Measurements from ENCODE around the gene CAMKK2.
"Not testable (repeated sequence)": the region's sequence is repeated elsewhere in the genome, so short reads cannot be mapped to it uniquely, and the experiment has no call there.

Gene CAMKK2

GRCh38 chr12:121279507-121279915 lies 17.0 kb downstream of the CAMKK2 start:
- no peak for DNase-seq (ENCODE audit: low read depth, low spot score)

DNA sequence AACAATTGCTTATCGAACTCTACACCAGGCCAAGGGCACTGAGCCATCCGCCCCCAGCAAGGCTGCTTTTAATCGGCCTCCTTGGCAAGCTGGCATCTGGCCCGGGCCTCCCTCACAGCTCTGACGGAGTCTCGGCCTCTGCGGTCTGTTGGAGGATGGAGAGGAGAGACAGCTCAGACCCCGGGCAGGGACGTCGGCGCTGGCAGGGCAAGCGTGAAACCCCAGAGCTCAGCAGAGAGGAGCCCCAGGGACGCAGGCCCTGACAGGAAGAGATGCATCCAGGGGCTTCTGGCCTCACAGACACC lies 17.5 kb downstream of the CAMKK2 start:
- no peak for DNase-seq (ENCODE audit: low read depth, low spot score)

- DNase-seq (ENCODE audit: low read depth, low spot score): no peak
Measured at GRCh38 chr12:121278169-121279070, 18.1 kb downstream of the CAMKK2 start.

- no peak for DNase-seq (ENCODE audit: low read depth, low spot score)
Measured at GRCh38 chr12:121277374-121277759, 19.1 kb downstream of the CAMKK2 start.

DNA sequence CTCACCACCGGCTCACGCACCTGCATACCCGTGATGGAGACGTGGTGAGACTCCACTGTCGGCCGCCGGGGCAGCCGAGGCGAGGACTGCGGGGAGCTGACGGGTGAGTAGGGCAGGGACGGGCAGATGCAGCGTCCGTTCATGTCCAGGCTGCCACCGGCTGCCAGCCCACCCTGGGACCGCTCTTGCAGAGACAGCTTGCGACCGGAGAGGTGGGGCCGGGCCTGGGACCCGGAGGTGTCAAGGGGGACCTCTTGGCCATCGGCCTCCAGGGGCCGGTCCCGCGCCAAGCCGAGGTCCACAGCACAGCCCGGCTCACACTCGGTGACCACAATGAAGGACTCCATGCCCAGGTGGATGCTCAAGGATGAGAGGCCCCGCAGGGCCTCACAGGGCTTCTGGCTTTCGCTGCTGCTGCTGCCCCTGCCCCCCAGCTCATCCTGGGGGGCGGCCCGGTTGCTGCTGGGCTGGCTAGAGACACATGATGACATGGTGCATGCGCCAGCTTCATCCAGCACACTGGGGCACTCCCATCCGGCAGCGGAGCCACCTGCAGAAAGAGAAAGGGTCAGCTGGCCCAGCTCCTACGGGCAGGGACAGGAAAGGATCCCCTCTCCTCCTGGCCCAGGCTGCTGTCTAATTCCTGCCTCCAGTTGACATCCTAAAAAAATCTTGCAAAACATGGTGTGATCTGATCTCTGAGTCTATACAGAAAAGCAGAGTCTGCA lies 22.3 kb downstream of the CAMKK2 start:
- no peak for DNase-seq (ENCODE audit: low read depth, low spot score)

DNA sequence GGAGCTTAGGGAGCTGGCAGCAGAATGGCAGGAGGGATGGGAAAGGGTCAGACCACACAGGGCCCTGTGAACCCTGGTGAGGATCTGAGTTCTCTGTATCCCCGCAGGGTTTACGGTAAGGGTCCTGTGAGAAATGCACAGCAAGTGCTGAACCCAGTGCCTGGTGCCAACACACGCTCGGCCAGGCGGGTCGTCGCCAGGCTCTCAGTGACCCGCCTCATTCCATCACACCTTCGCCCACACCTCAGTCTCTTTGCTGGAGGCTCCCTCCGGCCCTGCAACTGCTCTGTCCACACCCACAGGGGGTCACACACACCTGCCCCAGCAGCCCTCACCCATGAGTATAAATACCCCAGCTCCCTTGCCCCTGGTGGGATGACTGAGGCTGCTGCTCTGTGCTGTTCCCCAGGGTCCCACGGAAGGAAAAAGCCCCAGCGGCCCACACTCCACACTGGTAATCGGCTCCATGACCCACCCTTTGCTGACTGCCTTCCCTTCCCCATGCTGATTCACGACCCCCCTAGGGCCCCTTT lies 23.1 kb downstream of the CAMKK2 start:
- DNase-seq (ENCODE audit: low read depth, low spot score): no peak

DNA sequence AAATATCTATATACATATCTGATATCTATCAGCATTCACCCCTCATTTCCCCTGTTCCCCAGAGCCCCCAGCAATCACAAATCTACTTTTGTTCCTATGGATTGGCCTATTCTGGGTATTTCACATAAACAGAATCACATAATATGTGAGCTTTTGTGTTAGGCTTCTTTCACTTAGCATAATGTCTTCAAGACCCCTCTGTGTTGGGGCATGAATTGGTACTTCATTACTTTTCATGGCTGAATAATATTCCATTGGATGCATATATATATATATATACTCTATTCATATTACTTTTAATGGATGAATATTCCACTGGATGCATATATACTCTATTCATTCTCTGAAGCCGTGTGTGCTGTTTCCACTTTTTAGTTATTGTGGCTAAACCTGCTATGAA lies 28.7 kb downstream of the CAMKK2 start:
- DNase-seq (ENCODE audit: low read depth, low spot score): no peak

DNA sequence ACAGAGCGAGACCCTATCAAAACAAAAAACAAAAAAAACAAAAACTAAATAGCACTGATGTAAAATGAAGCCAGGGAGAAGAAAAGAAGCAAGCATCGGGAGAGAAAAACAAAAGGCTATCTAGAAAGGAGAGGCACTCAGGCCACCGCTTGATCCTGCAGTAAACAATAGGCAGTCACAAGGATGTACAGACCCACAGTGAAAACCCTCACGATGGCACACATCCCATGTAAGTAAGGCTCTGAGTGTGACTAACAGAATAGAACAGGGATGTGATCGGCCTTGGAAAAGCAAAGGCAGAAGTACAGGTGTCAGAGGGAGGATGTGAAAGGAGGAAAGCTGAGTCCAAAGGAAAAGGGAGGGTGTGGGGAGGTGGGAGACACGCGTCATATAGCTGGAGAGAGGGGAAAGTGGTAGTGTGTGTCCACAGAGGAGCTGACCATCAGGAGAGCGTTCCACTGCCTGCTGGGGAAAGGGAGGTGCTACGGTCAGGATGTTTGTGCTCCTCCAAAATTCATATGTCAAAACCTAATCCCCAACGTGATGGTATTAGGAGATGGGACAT lies 31.5 kb downstream of the CAMKK2 start:
- DNase-seq (ENCODE audit: low read depth, low spot score): no peak

GRCh38 chr12:121264135-121264534 lies 32.4 kb downstream of the CAMKK2 start:
- DNase-seq (ENCODE audit: low read depth, low spot score): no peak

DNA sequence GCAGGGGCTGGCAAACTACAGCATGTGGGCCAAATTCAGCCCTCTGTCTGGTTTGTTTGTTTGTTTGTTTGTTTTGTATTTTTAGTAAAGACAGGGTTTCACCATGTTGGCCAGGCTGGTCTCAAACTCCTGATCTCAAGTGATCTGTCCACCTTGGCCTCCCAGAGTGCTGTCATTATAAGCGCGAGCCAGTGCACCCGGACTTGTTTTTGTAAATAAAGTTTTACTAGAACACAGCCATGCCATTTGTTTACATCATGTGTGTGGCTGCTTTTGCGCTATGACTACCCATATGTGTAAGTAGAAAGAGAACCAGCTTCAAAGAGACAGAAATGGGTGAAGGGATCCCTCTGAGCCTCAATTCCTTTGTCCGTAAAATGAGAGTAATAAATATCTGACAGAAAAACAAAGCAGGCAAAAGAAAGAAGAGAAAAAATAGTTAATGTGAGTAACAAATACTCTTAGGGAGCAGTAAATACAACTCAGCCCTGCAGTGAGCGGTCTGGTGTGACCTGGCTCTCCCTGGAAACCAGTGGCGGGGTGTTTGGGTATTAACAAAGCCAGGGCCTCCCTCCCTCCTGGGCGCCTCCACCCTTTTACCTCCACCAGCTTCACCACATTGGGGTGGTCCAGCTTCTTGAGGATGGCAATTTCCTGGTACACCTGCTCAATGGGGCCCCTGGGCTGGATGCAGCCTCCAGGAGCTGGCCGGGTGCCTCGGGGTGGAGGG lies 33.1 kb downstream of the CAMKK2 start:
- DNase-seq (ENCODE audit: low read depth, low spot score): no peak

- DNase-seq (ENCODE audit: low read depth, low spot score): no peak
Measured at GRCh38 chr12:121261398-121261797, 35.1 kb downstream of the CAMKK2 start.

DNA sequence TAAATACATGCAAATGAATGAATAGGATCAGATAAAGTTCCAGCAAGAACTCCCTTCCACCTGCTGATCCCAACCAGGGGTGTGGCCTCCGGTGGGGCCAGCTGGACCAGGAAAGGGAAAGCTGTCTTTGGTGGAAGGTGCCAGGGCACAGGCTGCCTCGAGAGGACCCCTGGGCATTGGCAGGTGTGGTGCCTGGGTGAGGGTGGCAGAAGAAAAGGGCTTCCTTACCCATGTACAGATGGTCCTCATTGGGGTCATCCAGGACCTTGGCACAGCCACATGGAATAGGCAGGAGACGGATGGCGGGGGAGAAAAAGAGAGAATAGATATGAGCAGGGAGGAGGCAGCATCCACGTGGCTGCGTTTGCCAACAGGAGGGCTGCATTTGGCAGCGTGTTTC lies 36.4 kb downstream of the CAMKK2 start:
- DNase-seq (ENCODE audit: low read depth, low spot score): no peak

- no peak for DNase-seq (ENCODE audit: low read depth, low spot score)
Measured at GRCh38 chr12:121259074-121259473, 37.4 kb downstream of the CAMKK2 start.

GRCh38 chr12:121257704-121258449 lies 38.6 kb downstream of the CAMKK2 start:
- not testable (repeated sequence) for DNase-seq (ENCODE audit: low read depth, low spot score)

- no peak for DNase-seq (ENCODE audit: low read depth, low spot score)
Measured at GRCh38 chr12:121255433-121255832, 41.1 kb downstream of the CAMKK2 start.

DNA sequence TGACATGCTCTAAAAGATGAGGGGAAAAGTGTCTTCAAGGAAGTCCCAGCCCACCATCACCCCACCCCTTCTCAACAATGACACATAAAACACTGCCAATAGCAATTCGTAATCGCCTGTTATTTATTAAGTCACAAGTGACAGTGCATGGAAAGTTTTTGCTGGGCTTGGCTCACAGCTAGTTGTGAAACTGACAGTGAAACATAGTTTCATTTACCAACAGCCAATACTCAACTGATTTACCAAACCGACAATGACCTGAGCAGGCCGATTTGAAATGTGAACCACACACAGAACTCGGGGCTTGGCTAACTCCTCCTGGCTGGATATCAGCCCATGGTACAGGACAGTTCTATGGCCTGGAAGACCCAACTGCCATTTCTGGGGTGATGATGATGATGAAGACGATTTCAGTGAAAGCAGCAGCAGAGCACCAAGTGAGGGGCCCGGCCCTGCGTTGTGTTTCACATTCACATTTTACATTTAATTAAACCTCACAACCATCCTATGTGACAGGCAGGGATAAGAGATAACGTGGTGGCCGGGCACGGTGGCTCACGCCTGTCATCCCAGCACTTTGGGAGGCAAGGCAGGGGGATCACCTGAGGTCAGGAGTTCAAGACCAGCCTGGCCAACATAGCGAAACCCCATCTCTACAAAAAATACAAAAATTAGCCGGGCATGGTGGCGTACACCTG lies 42.7 kb downstream of the CAMKK2 start:
- DNase-seq (ENCODE audit: low read depth, low spot score): no peak

- no peak for DNase-seq (ENCODE audit: low read depth, low spot score)
Measured at GRCh38 chr12:121252712-121253345, 43.7 kb downstream of the CAMKK2 start.

DNA sequence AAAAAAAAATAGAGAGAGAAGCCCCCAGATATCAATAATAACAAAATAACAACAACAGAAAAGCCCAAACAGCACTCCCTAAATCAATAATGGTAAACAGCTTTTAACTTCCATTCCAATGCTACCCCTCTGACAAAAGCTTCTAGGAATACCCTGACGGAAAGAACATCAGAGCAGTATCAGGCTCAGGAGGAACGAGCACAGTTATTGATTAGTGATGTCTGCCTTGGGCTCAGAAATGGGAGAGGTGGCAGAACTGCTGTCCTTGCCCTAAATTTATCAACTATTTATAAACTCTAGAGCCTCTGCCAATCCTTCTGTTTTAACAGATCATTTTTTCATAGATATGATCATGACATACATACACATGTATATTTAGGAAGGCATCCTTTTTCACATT lies 44.7 kb downstream of the CAMKK2 start:
- DNase-seq (ENCODE audit: low read depth, low spot score): no peak

DNA sequence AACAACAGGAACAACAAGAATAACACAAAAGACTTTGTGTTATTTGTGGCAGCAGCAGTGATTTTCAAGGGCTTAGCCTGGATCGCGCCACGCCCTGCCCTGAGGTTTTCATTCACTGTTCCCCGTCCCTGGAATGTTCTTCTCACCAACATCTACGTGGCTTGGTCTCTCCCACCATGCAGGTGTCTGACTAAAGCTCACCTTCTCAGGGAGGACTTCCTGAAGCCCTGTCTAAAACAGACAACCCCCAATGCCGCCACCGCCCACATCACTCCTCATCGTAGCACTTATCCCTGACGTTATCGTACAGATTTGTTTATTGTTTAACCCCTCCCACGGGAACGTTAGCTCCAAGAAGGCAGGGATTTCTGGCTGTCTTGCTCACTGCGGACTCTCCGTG lies 46.1 kb downstream of the CAMKK2 start:
- DNase-seq (ENCODE audit: low read depth, low spot score): no peak

- no peak for DNase-seq (ENCODE audit: low read depth, low spot score)
Measured at GRCh38 chr12:121248622-121249021, 47.9 kb downstream of the CAMKK2 start.
